SKM-1 treated with dmso at 0.1 percent for 144 hours (cell line): Measurements from ENCODE around the gene COPE.
"Not testable (repeated sequence)": the region's sequence is repeated elsewhere in the genome, so short reads cannot be mapped to it uniquely, and the experiment has no call there.

Experiments used
- DNase-seq: peaks from one replicate; lab custom pipeline; 2025; ENCODE audit not compliant: unreplicated experiment; lab: John Stamatoyannopoulos, UW

Gene COPE

DNA sequence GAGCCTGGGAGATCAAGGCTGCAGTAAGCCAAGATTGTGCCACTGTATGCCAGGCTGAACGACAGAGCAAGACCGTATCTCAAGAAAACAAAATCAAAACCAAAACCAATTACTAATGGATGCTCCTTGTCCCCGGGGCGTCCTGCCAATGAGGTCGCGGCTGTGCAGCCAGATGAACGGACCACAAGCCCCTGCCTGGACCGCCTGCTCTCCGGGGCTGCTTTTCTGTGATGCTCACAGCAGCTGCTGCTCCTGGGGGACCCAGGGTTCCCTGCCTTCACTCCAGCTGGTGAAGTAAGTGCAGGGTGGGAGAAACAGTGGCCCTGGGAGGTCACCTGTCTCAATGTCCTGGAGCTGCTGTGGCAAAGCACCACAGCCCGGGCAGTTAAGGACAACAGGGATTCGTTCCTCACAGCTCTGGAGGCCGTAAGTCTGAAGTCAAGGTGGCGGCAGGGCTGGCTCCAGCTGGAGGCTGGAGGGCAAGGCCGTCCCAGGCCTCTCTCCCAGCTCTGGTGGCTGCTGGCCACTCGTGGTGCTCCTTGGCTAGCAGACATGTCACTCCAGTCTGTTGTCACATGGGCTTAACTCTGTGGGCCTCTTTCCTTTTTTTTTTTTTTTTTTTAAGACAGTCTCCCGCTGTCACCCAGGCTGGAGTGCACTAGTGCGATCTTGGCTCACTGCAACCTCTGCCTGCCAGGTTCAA, 10.1 kb downstream of the COPE start:
- DNase-seq, result no peak

DNA sequence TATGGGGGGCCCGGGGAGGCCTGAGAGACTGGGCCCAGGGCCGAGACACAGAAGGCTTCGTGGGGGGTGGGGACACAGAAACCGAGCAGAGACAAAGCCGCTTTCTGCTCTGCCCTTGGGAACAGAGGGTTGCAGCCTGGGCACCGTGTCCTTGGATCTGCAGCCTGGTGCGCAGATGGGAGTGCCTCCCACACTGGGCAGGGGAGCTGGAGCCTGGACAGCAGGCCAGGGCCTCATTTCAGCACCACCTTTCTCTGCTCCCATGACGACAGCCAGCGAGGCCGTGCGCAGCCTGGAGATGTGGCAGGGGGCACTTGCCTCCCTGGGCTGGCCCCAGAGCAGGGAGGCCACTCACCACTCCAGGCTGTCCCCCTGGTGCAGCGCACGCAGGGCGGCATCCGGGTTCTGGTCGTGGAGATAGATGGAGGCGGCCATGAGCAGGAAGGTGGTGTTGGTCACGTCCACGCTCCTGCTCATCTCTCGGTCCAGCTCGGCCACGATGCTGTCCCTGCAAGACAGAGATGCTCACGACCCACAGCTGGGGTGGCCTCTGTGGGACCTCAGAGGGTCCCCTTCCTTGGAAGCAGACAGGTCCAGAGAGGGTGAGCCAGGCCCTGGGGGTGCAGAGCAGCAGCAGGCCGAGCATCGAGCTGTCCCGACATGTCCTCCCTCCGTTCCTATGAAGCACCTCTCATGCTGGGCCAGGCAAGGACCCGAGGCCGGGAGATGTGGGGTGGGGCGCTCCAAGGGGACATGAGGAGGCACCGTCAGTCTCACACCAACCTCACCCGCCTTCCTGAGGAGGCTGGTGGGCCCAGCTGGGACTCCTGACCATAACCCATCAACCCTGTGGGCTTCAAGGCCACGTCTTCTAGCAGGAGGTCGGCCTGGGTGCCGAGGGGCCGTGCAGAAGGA, 12.3 kb downstream of the COPE start:
- no peak for DNase-seq

DNA sequence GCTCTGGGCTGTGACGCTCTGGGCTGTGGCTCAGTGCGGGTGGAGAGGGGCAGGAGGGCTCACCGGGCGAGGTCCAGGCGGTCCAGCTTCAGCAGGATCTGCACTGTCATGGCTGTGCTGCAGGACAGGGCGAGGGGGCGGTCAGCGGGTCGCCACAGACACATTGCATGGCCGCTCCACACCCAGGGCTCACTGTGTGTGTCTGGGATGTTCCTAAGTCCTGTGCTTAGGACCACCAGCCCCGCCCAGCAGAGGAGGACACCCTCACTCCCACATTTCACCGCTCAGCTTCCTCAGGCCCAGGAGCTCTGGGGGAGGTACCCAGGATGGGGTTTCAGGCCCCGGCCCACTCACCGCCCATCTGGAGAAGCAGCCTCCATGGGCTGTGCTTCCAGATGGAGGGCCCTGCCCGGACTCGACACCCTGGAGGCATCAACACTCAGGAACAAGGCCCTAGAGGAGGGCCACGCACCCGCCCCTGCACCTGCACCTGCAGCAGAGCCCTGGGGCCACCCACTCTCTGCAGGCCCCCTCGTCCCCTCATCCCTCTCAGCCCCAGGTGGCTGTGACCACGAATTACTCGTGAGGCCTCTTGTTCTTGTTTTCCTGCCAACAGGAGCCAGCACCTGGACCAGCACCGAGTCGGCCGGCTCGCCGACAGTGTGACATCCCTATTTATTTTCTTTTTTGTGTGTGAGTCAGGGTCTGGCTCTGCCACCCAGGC, 13.5 kb downstream of the COPE start:
- DNase-seq, result no peak

DNA sequence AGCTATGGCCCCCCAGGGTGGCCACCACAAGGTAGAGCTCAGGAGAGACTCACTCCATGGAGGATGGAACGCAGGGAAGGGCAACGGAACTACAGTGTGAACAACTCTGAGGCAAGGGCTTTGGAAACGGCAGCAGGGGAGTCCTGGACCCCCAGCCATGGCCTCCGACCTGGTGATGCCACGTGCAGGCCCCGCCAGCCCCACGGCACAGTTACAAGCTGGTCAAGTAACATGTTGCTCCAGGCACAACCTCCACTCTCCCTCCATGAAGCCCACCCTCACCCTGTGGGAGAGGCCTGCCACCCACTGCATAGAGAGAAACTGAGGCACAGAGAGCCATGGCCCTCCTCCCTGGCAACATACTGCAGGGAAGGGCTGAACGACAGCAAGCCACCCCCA, 14.1 kb downstream of the COPE start:
- no peak for DNase-seq

DNA sequence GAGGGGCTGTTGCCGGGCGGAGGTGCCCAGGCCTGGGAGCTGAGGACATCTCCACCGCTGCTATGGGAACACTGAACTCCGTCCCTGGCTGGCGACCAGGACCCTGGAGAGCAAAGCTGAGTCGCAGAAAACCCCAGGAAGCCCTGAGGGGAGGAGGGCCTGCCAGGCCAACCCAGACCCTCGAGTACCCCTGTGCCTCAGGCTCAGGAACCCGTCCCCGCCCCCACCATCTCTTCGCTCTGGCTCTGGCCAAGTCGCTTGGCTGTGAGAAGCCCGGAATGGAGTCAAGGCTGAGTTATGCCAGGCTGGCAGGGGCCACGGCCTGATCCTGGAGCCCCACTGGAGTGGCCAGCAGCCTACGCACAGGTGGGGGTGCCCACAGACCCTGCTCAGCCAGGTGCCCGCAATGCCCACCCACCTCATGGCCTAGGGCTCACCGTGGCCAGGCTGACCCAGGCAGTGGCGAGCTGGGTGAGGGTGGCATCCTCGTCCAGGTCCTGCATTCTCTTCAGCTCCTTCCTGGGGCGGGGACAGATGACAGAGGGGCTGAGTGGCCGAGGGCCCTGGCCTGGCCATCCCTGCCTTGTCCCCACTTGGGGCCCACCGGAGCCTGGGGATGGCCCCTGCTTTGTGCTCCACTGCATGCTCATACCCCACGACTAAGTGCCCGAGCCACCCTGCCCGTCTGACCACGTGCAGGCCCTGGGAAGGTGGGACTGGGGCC, 14.7 kb downstream of the COPE start:
- no peak for DNase-seq

DNA sequence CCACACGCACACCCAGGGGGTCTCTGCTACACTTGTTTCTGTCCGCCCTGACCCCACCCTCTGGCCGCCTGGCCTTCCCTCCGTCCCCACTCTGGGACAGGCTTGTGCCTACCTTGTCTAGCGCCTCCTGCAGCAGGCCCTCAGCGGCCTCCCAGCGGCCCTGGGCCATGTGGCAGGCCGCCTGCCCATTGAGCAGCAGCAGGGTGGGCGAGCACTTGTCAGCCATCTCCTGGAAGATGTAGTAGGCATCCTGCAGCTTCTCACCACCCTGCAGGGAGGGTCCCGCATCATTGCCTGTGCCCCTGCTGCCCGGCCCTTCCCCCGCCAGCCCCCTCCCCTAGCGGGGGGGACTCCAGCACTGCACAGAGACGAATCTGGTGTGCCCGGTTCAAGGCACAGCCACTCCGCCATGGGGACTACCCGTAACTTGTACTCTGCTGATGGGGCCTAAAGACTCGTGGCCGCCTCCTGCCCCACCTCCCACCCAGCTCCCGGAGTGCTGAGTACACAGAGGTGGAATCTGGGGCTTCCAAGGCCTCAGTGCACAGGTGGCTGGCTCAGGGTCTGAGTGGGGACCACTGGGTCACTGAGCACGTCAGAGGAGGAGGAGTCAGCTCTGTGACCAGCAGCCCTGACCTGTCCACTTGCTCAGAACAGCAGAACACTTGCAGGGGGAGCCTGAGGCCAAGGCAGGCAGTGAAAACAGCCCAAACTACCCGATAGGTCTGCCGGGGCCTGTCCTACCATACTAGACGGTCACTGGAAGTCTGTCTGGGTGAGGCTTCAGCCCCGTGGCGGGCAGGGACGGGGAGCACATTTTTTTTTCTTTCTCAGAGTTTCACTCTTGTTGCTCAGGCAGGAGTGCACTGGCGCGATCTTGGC, 15.8 kb downstream of the COPE start:
- no peak for DNase-seq

DNA sequence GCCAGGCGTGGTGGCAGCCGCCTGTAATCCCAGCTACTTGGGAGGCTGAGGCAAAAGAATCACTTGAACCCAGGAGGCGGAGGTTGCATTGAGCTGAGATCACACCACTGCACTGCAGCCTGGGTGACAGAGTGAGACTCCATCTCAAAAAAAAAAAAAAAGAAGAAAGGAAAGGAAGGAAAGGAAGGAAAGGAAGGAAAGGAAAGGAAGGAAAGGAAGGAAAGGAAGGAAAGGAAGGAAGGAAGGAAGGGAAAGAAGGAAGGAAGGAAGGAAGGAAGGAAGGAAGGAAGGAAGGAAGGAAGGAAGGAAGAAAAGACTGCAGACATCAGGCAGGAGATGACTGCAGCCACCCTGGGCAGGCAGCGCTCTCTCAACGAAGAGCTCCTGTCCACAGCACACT, 16.7 kb downstream of the COPE start:
- DNase-seq, result not testable (repeated sequence)

DNA sequence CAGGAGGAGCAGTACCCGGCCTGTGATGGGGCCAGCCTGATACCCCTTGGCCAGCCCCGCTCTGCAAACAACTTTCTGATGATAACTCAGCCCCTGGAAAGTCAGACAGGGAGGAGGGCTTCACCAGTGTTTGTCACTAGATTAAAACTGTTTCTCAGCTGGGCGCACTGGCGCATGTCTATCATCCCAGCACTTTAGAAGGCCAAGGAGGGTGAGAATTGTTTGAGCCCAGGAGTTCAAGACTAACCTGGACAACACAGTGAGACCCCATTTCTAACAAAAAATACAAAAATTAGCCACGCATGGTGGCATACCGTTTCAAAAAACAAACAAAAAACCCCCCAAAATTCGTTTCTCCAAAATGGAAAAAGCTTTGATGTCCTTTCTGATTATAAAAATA, 17.7 kb downstream of the COPE start:
- no peak for DNase-seq

DNA sequence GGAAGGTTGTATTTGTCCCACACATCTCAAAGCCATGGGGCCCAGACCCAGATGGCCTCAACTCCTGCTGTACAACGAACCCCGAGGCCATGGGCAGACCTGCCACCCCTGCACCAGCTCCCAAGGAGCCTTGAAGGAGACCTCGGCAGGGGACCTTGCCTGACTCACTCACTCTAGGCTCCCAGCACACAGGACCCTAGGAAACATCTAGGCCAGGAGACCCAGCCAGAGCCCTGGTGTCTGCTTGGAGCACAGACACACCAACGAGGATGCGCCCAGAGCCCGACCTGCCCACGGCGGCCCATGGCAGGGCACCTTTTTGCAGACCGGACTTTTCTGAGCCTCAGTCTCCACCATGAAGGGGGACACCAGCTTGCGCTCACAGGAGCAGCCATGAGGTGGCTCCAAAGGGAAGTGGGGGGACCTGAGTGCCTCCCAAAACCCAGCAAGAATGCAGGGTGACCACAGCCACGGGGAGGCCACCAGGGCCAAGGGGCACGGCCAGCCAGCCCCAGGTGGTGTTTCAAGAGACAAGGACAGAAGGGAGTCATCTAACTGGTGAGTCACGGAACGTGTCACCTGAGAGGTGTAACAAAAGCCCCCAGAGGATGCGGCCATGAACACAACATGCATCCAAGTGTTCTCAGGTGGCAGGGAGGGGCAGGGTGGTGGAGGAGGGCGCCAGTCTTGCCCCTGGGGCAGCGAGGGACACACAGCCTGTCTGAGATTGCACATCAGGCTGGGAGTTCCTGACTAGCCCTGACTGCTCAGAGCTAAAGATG, 18.3 kb downstream of the COPE start:
- no peak for DNase-seq

DNA sequence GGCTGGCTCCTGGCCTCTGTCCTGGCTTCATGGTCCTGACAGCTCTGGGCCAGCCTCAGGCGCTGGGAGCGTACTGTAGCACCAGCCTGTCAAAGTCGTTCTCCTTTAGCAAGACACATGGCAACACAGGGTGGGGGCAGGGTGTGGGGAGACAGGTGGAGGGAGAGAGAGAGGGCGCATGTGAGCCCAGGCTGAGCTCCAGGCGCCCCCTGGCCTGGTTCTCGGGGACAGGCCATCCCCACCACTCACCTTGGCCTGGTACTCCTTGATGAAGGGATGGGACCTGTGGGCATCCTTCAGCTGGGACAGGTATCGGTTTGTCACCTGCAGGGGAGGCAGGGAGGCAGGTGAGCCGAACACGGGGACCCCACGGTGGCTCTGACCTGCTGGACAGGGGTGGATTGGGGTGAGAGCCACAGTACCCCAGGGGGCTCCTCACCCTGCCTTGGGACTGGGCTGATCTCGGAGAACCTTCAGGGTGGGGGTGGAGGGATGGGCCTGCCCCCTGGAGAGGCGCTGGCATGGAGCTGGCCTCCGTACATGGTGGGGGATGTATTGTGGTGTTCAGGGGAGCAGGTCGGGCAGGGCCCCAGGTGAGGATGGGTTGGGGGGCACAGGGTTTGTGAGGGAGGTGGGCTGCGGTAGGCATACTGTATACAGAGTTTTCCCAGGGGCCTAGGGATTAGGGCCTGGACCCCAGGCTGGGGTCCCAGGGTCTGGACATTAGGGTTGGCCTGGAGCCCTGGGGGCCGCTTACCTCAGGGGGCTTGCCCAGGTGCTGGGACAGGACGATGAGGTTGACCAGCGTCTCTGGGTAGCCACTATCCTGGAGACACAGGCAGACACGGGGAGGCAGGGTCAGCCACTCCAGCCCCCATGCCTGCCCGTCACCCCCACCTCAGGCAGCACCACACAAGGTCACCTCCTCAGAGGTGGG, 19.3 kb downstream of the COPE start:
- DNase-seq, result no peak

DNA sequence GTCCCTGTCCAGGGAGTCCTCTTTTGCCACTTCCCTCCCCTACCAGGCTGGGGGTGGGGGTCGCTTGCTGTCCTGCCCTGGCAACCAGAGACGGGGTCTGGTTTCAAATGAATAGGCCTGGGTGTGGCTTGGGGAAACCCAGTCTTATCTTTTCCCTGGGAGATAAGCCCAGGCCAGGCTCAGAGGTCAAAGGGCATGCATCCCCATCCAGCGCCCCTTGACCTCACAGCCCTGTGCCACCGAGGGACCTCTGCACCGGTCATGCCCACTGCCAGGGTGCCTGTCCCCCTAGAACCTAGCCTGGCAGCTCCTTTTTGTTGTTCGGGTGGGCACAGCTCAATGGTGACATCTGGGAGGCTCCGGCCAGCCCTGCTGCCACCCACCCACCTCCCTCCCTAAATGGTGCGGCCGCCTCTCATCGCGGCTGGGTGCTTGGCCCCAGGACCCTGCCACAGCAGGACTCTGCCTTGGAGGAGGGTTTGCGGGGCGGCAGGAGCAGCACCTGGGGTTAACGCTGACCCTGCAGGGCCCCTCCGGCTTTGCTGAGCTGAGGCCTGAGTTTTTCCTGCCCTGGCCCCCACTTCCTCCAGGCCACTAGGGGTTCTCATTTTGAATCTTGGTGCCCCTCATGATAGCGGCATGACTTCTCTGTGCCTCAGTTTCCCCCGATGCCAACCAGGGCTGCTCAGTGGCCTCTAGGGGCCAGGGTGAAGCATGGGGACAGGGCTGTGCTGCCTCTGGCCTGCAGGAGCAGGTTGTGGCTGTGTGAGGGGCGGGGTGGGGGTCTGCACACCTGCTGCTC, 20.4 kb downstream of the COPE start:
- DNase-seq, result no peak

DNA sequence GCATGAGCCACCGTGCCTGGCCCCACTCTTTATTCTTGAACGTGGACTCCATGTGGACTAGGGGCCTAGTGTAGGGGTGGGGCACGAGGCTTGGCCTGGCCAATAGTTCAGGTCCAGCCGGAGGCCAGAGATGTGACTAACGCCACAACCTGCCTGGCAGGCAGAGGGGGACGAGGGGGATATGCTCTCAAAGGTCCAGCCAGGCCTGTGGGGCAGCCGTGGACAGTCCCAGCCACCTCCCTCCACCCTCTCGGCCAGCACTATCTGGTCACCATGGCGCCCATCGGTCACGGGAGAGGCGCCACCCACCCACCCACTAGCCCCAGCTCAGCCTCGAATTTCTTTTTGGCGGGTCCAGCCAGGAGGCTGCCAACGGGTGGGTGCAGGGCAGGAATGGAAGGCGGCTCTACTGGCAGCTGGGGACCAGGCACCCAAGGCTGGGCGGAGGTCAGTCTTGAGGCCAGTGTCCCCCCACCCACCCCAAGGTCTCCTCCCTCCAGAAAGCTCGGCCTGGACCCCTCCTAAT, 21.0 kb downstream of the COPE start:
- no peak for DNase-seq

DNA sequence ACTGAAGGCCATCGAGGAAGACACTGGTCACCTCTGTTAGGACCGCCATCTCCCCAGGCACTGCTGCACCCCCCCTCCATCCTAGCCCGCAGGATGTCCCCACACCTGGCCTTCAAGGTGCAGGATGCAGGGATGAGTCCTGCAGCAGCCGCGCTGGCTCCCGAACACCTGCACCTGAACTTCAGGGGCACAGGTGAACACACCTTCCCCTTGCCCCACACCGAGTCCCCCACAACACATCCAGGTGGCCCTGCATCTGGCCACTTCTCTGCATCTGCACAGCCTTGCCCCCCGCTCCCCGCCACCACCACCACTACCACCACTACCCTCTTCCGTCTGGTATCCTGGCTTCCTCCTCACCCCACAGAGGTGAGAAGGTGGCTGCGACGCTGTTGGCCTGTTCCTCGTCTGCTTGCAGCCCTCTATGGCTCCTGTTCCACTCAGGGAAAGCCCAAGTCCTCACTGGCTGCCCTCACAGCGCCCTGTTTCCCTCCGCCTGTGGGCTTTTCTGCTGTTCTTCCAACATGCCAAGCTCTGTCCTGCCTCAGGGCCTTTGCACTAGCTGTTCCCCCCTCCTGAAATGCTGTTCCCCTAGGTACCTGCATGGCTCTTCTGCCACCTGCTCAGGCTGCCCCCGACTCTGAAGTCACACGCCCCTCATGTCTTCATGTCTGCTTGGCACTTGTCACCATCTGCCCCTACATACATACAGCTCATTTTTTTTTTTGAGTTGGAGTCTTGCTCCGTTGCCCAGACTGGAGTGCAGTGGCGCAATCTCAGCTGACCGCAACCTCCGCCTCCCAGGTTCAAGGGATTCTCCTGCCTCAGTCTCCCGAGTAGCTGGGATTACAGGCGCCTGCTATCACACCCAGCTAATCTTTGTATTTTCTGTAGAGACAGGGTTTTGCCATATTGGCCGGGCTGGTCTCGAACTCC, 21.8 kb downstream of the COPE start:
- no peak for DNase-seq

DNA sequence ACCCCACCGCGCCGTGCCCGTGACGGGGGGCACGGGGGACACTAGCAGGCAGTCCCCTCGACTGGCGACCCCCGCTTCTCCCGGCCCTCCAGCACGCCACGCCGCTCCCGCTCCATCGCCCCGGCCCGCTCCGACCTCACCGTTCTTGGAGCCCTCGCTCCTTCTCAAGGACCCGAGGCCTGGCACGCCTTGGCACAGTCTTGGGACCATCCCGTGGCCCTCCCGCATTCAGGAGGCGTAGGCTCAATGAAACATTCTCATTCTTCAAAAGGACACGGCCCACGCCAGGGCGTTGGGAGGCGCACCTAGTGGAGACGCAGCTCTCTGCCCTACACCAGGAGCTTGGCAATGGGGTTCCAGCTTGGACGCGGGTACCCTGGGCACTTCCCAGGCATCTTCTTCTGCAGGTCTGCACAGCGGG, 22.8 kb downstream of the COPE start:
- DNase-seq, result no peak

DNA sequence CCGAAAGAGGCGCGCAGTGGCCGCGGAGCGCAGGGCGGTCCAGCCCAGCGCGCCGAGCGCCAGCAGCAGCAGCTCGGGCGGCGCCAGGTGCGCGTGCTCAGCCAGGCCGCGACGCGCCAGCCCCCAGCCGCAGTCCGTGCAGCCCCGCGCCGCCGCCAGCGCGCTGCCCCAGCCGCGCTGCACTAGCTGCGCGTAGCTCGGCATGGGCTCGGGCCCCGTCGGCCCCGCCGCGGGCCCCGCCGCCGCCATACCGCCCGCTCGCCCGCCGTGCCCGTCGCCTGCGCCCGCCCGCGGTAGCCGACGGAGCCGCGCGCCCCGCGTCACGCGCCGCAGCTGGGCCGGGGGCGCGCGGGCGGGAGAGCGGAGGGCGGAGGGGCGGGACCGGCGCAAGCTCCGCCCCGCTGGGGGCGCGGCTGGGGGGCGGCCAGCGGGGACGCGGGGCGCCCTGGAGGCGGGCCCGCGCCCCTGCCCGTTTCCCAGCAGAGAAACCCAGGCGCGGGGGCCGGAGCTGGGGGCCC, 23.3 kb downstream of the COPE start, which contains the start of gene CERS1:
Gene CERS1 (minus strand): TSS at position 335 of the 518 bp plus-strand sequence. CDS start 86 bp downstream, at position 249.
- DNase-seq, result no peak
